Upper lobe of right lung (tissue), 1 donor: ENCODE data around the gene GPR15LG. TPM values are rescaled to one million over a fixed set of nuclear protein-coding genes. Genes with fewer than 3 reads are reported as not detected.
A peak's percentile ranks its signal among the peaks of the same experiment; 100 is the strongest.

Experiments used
- ATAC-seq: fragments of 200-7000 bp; cut with Tn5 transposase; one replicate; pipeline ENCODE4 v1.9.1; 2020; ENCODE audit warnings: mild to moderate bottlenecking, moderate library complexity
- DNase-seq: peaks from one replicate; pipeline ENCODE4 v3.0.0-alpha.2; 2020
- H3K27ac ChIP-seq: fragments of 200-600 bp; one replicate; pipeline ENCODE4 v1.8.0; 2022
- H3K27me3 ChIP-seq: fragments of 200-600 bp; one replicate; pipeline ENCODE4 v1.8.0; 2022; ENCODE audit warnings: mild to moderate bottlenecking
- H3K36me3 ChIP-seq: fragments of 200-600 bp; one replicate; pipeline ENCODE4 v1.8.0; 2022
- H3K4me1 ChIP-seq: fragments of 200-600 bp; one replicate; pipeline ENCODE4 v1.8.0; 2022
- H3K4me3 ChIP-seq: fragments of 200-600 bp; one replicate; pipeline ENCODE4 v1.8.0; 2022; ENCODE audit warnings: mild to moderate bottlenecking
- H3K9me3 ChIP-seq: fragments of 200-600 bp; one replicate; pipeline ENCODE4 v1.8.0; 2022
- intact Hi-C: fragments of 100-400 bp; cut with DNase I; formaldehyde crosslinking; loops from one replicate; pipeline ENCODE4 v1.11.0; 2022
- total RNA-seq: library from RNA; stranded (reverse); fragmentation: NEBNext Ultra II Directional; extraction: Animal tissue kit (Norgen Biotek cat#: 25700); gene quantifications from one replicate; pipeline ENCODE4 v1.2.1, GENCODE V29; 2021
- TF ChIP-seq, protein P1 (sequence below): fragments of 200-600 bp; IDR thresholded peaks from one replicate; pipeline ENCODE4 v1.8.0; 2022; ENCODE audit warnings: antibody characterized with exemption
- donor health status: DM: no; HTN: yes; CAD: no; lungs with severe emphysema.

The GPR15LG gene
- total RNA-seq, 1 donor from 2014 or later, result not detected

DNA sequence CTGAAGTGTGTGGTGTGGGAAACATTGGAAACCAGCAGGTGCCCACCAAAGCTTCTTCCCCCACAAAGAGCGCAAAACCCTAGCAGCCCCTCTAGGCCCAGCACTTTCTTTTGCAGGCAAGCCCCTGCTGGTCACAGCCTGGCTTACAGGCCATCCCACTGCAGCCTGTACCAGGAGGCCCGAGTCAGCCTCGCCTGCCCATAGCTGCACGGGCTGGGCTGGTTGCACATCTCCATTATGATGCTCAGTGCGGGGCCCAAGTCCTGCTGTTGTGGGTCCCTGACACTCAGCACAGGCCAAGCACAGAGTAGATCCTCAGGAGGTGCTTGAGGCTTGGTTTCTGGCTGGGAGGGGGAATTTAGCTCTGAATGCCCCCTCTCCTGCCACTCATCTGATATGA, 28.7 kb downstream of the GPR15LG start:
- Histone ChIP-seq H3K27ac (no peak overlapping the region), H3K4me3 (no peak overlapping the region), H3K9me3 (no peaks in the 10 kb centered on the region), H3K36me3 (no peaks in the 10 kb centered on the region), H3K27me3 (peaks cover 18% of the 10 kb centered on the region), H3K4me1 (no peaks in the 10 kb centered on the region)
- TF ChIP-seq, protein P1, sequence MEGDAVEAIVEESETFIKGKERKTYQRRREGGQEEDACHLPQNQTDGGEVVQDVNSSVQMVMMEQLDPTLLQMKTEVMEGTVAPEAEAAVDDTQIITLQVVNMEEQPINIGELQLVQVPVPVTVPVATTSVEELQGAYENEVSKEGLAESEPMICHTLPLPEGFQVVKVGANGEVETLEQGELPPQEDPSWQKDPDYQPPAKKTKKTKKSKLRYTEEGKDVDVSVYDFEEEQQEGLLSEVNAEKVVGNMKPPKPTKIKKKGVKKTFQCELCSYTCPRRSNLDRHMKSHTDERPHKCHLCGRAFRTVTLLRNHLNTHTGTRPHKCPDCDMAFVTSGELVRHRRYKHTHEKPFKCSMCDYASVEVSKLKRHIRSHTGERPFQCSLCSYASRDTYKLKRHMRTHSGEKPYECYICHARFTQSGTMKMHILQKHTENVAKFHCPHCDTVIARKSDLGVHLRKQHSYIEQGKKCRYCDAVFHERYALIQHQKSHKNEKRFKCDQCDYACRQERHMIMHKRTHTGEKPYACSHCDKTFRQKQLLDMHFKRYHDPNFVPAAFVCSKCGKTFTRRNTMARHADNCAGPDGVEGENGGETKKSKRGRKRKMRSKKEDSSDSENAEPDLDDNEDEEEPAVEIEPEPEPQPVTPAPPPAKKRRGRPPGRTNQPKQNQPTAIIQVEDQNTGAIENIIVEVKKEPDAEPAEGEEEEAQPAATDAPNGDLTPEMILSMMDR, result no peak
- intact Hi-C loops, result no loop called here
- DNase-seq, result no peak
- ATAC-seq, result no peak

DNA sequence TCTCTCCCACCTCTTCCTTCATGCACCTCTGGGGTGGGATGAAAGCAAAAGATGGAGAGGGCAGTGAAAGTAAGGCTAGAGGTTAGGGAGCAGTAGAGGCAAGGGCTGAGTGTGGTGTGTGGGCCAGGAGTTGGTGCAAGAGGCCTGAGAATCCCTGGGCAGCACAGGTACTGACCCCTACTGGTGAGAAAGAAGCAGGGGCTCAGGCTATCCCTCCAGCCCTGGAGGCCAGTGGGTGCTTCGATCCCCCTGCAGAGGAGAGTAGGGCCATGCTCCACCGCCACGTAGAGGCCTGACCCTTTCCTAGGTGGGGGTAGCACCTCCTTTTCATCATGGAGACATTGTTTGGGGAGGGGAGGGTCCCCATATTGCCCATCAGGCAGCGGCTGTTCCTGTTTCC, 30.5 kb downstream of the GPR15LG start:
- no peaks in the 10 kb centered on the region for H3K9me3 ChIP-seq
- intact Hi-C loops, result no loop called here
- H3K36me3 ChIP-seq, result no peaks in the 10 kb centered on the region
- ATAC-seq, result peak; percentile 15
- peaks cover 14% of the 10 kb centered on the region for H3K27me3 ChIP-seq
- H3K27ac ChIP-seq, result no peak overlapping the region
- TF ChIP-seq, protein P1, result peak; percentile 21
- H3K4me3 ChIP-seq, result no peak overlapping the region
- H3K4me1 ChIP-seq, result no peaks in the 10 kb centered on the region
- no peak for DNase-seq

DNA sequence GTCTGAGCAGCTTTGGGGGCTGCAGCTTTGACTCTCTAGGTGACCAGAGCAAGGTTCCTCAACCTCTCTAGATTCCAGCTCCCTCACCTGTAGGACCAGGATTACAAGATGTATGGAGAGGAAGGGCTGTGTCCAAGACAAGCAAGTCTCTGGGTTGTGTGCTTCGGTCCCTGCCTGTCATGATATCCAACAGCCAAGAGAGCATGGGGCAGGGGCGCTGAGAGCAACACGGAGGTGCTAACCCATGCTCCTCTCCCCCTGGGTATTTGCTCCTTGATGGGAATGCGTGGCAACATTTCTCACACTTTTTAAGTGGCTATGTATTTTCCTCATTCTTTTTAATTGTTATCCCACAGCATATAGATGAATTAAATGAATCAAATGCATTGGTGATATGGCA, 31.0 kb downstream of the GPR15LG start:
- Histone ChIP-seq H3K27me3 (peaks cover 14% of the 10 kb centered on the region), H3K36me3 (no peaks in the 10 kb centered on the region), H3K9me3 (no peaks in the 10 kb centered on the region), H3K4me3 (no peak overlapping the region), H3K27ac (no peak overlapping the region), H3K4me1 (no peaks in the 10 kb centered on the region)
- TF ChIP-seq, protein P1, result no peak
- intact Hi-C loops, result no loop called here
- DNase-seq, result no peak
- ATAC-seq, result no peak

DNA sequence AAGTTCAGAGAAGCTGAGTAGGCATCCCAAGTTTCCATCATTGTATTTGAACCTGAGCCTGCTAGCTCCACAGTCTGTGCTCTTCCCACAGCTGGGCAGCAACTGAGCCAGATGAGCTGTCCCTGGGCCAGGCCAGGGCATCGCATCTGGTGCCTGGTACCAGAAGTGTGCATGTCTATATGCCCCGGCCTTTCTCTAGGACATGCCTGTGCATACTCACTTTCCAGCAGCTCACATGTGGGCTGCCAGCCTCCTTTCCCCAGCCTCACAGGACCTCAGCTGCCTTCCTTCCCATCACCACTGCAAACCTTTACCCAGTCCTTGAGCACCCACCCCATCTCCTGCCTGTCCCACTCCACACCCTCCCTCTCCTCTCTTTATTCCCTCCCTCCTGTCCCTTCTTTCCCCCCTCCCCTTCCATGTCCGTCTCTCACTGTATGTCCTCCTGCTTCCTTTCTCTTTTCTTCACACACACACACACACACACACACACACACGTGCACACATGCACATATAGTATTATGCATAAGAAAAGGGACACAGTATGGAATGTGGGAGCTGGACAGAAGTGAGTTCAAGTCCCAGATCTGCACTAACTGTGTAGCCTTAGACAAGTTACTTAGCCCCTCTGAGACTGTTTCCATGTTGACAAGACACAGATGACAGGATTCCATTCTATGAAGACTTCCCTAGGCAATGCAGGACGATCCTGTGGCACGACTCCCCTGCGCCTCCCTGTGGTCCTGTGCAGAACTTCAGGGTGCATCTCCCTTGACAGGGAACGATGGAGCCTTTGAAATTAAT, 31.6 kb downstream of the GPR15LG start:
- ATAC-seq, result peak; percentile 71
- TF ChIP-seq, protein P1, result peak; percentile 66
- H3K36me3 ChIP-seq, result no peaks in the 10 kb centered on the region
- H3K4me1 ChIP-seq, result no peaks in the 10 kb centered on the region
- H3K4me3 ChIP-seq, result no peak overlapping the region
- H3K27me3 ChIP-seq, result peaks cover 14% of the 10 kb centered on the region
- H3K9me3 ChIP-seq, result no peaks in the 10 kb centered on the region
- intact Hi-C loops, result no loop called here
- DNase-seq, result no peak
- H3K27ac ChIP-seq, result no peak overlapping the region

DNA sequence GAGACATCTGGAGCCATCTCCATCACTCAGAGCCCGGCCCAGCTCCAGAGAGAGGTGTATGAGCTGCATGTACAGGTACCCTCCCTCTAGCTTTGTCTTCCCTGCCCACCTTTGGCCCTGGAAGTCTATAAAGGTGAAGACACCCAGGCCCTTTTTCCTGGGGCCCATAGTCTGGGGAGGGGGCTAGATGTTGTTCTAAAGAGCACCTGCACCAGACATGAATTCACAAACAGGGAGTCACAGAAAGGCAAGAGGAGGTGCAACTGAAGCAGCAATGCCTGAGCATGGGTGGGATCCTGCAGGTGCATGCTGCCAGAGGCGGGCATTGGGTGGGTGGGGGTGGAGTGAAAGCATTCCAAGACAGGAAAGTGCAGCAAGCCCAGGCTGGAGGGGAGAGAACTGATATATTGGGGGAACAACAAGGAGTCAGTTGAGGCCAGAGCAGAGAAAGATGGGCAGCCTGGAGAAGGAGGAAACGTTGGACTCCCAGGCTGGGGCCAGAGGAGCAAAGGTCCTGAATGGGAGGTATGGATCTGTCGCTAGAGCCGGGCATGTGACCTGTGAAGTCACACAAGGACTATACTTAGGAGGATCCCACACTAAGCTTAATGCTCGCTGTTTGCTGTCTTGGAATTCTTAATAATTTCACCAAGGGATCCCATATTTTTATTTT, 32.4 kb downstream of the GPR15LG start:
- no peak overlapping the region for H3K27ac ChIP-seq

More for the DNA sequence above, 32.4 kb downstream of the GPR15LG start:
- H3K27me3 ChIP-seq, result peaks cover 14% of the 10 kb centered on the region
- intact Hi-C loops, result no loop called here
- ATAC-seq (no peak), DNase-seq (peak; percentile 15)
- no peaks in the 10 kb centered on the region for H3K4me1 ChIP-seq
- no peak overlapping the region for H3K4me3 ChIP-seq
- no peaks in the 10 kb centered on the region for H3K36me3 ChIP-seq
- TF ChIP-seq, protein P1, result no peak
- no peaks in the 10 kb centered on the region for H3K9me3 ChIP-seq
